ENCODE measurements around the gene MRPS23. TPM values are rescaled to one million over a fixed set of nuclear protein-coding genes. Genes with fewer than 3 reads are reported as not detected.

Gene MRPS23
- total RNA-seq (2021; fragmentation: NEBNext Ultra II Directional; extraction: Animal tissue kit (Norgen Biotek cat#: 25700)), result 10 to 100 TPM; 47.0 to 62.5 (median 56.4) TPM
- long read RNA-seq, full-length matches to known transcripts, result 61 of 70 reads
- long read RNA-seq, partial matches to known transcripts, result 5 of 70 reads
- long read RNA-seq, other reads (novel, unspliced or antisense), result 4 of 70 reads

DNA sequence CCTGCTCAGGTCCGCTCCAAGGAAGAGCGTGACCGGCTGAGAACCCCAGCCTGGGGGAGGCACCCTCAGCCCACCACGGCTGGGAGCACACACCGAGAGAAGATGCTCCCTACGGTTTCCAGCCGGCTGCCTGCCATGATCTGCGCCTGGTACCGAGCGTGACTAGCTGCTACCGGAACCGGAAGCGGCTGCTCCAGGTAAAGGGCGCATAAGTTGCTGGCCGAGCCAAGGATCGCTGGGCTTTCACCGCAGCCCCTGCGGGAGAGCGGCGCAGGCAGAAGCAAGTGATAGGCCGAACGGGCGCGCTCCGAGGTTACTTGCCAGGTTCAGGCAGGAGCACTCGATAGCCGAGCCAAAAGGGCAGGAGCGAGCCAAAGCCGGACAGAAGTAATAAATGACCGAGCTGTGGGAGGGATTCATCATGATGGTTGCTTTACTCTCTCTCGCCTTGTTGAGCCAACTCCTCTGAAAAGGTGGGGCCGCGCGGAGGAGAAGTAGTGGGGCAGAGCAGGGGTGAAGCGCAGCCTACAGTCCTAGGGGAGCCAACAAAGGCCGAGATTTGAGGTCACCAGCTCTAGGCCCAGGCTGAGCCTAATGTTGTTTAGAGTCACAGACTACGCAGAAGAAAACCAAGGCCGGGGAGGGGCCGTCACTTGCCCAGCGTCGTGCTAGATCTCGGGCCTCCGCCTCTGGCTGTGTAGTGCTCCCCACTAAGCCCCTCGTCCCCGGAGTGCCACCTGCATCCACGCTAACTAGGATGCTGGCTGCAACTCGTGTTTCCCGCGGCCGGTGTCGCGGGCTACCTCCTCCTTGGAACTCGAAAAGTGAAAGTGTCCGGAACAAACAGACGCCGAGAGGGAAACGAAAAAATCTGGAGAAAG lies at the start of gene MRPS23:
TSS of gene MRPS23 (minus strand) at position 171 of the 881 bp plus-strand sequence. CDS start at position 137, 34 bp downstream.
- no peak for TF ChIP-seq CTCF (IDR thresholded peaks at IDR 0.05)
- Mint-ChIP-seq H3K4me1 (ENCODE audit: low read depth) (peaks cover 30% of the 10 kb centered on the region), H3K27ac (peak within 1 kb of the TSS; percentile 98), H3K27me3 (ENCODE audit: insufficient read depth) (peaks cover 2% of the 10 kb centered on the region), H3K9me3 (no peaks in the 10 kb centered on the region), H3K4me3 (peak within 1 kb of the TSS; percentile 100), H3K36me3 (ENCODE audit: low read depth) (peaks cover 14% of the 10 kb centered on the region)
- peak; percentile 99 for DNase-seq

DNA sequence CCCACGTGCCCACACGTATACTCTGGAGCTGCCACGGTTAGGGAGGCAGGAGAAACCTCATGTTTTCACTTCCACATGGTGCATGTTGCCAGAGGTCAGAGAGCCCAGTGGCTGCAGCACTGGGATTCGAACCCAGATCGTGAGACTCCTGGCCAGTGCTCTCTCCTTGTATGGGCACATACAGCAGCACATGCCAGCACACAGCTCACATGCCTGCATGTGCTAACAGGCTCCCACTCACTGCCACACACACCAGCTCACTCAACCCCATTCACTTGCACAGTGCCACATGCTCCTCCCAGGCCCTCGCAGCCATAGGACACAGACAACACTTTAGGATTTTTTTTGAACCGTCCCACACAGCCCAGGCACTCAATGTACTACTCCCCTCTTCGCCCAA lies 49.5 kb upstream of the MRPS23 start:
- Mint-ChIP-seq H3K27ac (peak overlapping the region; percentile 71), H3K4me1 (ENCODE audit: low read depth) (peaks cover 59% of the 10 kb centered on the region), H3K27me3 (ENCODE audit: insufficient read depth) (no peaks in the 10 kb centered on the region; the same call in 1 of the 2 replicates), H3K36me3 (ENCODE audit: low read depth) (no peaks in the 10 kb centered on the region), H3K4me3 (peak overlapping the region; percentile 10; the same call in 1 of the 2 replicates), H3K9me3 (no peaks in the 10 kb centered on the region)
- no peak for TF ChIP-seq CTCF (IDR thresholded peaks at IDR 0.05)
- no peak for DNase-seq

GRCh38 chr17:57898487-57899311 lies 48.9 kb upstream of the MRPS23 start:
- peak; percentile 55 for DNase-seq
- Mint-ChIP-seq H3K9me3 (no peaks in the 10 kb centered on the region), H3K4me3 (peak overlapping the region; percentile 10; the same call in 1 of the 2 replicates), H3K27ac (peak overlapping the region; percentile 71), H3K36me3 (ENCODE audit: low read depth) (no peaks in the 10 kb centered on the region), H3K4me1 (ENCODE audit: low read depth) (peaks cover 58% of the 10 kb centered on the region), H3K27me3 (ENCODE audit: insufficient read depth) (no peaks in the 10 kb centered on the region; the same call in 1 of the 2 replicates)
- no peak for TF ChIP-seq CTCF (IDR thresholded peaks at IDR 0.05)

DNA sequence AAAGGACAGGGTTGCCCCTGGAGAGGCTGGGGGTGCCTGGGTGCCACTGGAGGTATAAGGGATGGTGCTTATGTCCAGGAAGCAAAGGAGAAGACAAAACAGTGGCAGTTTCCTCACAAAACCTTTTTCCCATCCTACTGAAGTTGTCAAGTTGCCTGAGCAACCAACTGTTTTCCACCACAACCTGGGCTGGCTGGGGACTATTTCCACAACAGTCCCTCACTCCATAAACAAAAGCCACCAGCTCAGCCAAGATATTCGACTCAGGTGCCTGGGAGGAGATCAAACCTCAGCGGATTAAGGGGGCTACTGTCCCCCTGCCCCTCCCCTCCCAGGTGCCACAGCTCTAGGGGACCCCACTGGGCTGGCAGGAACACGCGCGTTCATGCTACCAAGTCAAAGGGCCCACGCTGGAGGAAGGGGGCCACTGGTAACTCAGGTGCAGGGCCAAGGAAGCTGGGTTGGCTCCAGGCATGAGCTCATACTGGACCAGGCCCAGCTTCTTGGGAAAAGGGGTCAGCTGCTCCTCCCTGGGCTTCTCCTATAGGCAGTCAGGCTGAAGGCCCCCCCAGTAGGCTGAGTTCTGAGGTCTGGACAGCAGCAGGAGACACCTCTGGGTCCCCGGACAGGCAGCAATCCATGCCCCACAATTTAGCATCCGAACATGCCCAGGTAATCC lies 45.7 kb upstream of the MRPS23 start:
- peaks cover 6% of the 10 kb centered on the region; the same call in 1 of the 2 replicates for H3K36me3 Mint-ChIP-seq (ENCODE audit: low read depth)
- peak overlapping the region; percentile 99; the same call in 1 of the 2 replicates for H3K27ac Mint-ChIP-seq
- peaks cover 70% of the 10 kb centered on the region for H3K4me1 Mint-ChIP-seq (ENCODE audit: low read depth)
- H3K9me3 Mint-ChIP-seq, result no peaks in the 10 kb centered on the region
- TF ChIP-seq CTCF (IDR thresholded peaks at IDR 0.05), result no peak
- H3K27me3 Mint-ChIP-seq (ENCODE audit: insufficient read depth), result peaks cover 6% of the 10 kb centered on the region
- no peak overlapping the region for H3K4me3 Mint-ChIP-seq
- DNase-seq, result no peak

- H3K4me3 Mint-ChIP-seq, result no peak overlapping the region
These were observed 45.0 kb upstream of the MRPS23 start for GRCh38 chr17:57894848-57895247.

More at GRCh38 chr17:57894848-57895247, 45.0 kb upstream of the MRPS23 start:
- Mint-ChIP-seq H3K27ac (peak overlapping the region; percentile 99), H3K9me3 (no peaks in the 10 kb centered on the region), H3K27me3 (ENCODE audit: insufficient read depth) (peaks cover 6% of the 10 kb centered on the region), H3K4me1 (ENCODE audit: low read depth) (peaks cover 70% of the 10 kb centered on the region), H3K36me3 (ENCODE audit: low read depth) (peaks cover 6% of the 10 kb centered on the region; the same call in 1 of the 2 replicates)
- no peak for TF ChIP-seq CTCF (IDR thresholded peaks at IDR 0.05)
- no peak for DNase-seq

Data from HFFc6 (cell line).